Spinal cord (tissue), 10 donors: Measurements from ENCODE around the gene SYT17. TPM values are rescaled to one million over a fixed set of nuclear protein-coding genes. Genes with fewer than 3 reads are reported as not detected.

ENCODE experiments used
- DNase-seq, 6 donors: peaks; one replicate each; pipeline versions ENCODE4 v3.0.0 to v3.0.0-alpha.2; 2013 to 2015; ENCODE audit warnings: low spot score in 6 of 6, low read depth in 4 of 6
- H3K27ac ChIP-seq: one replicate; pipeline ENCODE4 v1.5.1; 2013; ENCODE audit warnings: low read depth, low read length, control low read depth
- H3K27me3 ChIP-seq: one replicate; pipeline ENCODE4 v1.6.1; 2013; ENCODE audit warnings: low read length; ENCODE audit not compliant: control insufficient read depth, insufficient read depth
- H3K36me3 ChIP-seq: one replicate; pipeline ENCODE4 v1.6.1; 2013; ENCODE audit warnings: low read length; ENCODE audit not compliant: control insufficient read depth, insufficient read depth
- H3K4me1 ChIP-seq: one replicate; pipeline ENCODE4 v1.6.1; 2013; ENCODE audit warnings: low read length; ENCODE audit not compliant: control insufficient read depth, insufficient read depth
- H3K4me3 ChIP-seq: one replicate; pipeline ENCODE4 v1.5.1; 2013; ENCODE audit warnings: low read depth, low read length, control low read depth
- H3K9me3 ChIP-seq: one replicate; pipeline ENCODE4 v1.6.1; 2013; ENCODE audit warnings: low read length; ENCODE audit not compliant: control insufficient read depth, insufficient read depth
- WGBS: methylation state at CpG from one replicate; pipeline ENCODE4 v1.1.5; 2013; ENCODE audit warnings: missing lambda C conversion rate; ENCODE audit not compliant: insufficient coverage; 5-methylcytosine and 5-hydroxymethylcytosine counted together
- polyA plus RNA-seq, 2 donors: library from polyadenylated mRNA; unstranded; fragments of 120-200 nt; gene quantifications; one replicate each; pipeline ENCODE4 v1.2.1, GENCODE V29; 2013; ENCODE audit not compliant: insufficient read length in 2 of 2
- total RNA-seq, 2 donors: library from RNA; depleted of rRNA in 1 of 2; stranded (reverse); fragments of 120-200 nt in 1 of 2; fragments of >200 nt in 1 of 2; gene quantifications; one replicate each; pipeline versions ENCODE4 v1.2.3 to v1.2.4, GENCODE V29; 2013 to 2014
- donor health status: healthy.

Gene SYT17
- total and polyA plus RNA-seq, 4 donors = 11.3 to 46.1 (median 24.3) TPM

- no peak for DNase-seq
- Histone ChIP-seq H3K36me3 (no peaks in the 10 kb centered on the region), H3K4me3 (no peak overlapping the region), H3K27ac (no peak overlapping the region), H3K27me3 (no peaks in the 10 kb centered on the region), H3K9me3 (no peaks in the 10 kb centered on the region), H3K4me1 (peaks cover 14% of the 10 kb centered on the region)
- no CpG with 5 or more reads among the region's 2 CpGs for WGBS
Observed at GRCh38 chr16:19295393-19295792, 127.4 kb downstream of the SYT17 start.

- no CpG with 5 or more reads among the region's 1 CpG for WGBS
Observed at GRCh38 chr16:19297454-19297853, 129.4 kb downstream of the SYT17 start.

GRCh38 chr16:19299565-19299964 lies 131.5 kb downstream of the SYT17 start:
- no peaks in the 10 kb centered on the region for H3K27me3 ChIP-seq
- no CpG with 5 or more reads among the region's 2 CpGs for WGBS
- H3K4me1 ChIP-seq = no peaks in the 10 kb centered on the region
- H3K9me3 ChIP-seq = no peaks in the 10 kb centered on the region
- H3K36me3 ChIP-seq = no peaks in the 10 kb centered on the region
- DNase-seq = no peak
- H3K27ac ChIP-seq = no peak overlapping the region
- H3K4me3 ChIP-seq = no peak overlapping the region

More at GRCh38 chr16:19297454-19297853, 129.4 kb downstream of the SYT17 start:
- Histone ChIP-seq H3K4me3 (no peak overlapping the region), H3K36me3 (no peaks in the 10 kb centered on the region), H3K27ac (no peak overlapping the region), H3K9me3 (no peaks in the 10 kb centered on the region), H3K4me1 (no peaks in the 10 kb centered on the region), H3K27me3 (no peaks in the 10 kb centered on the region)
- no peak for DNase-seq

GRCh38 chr16:19301931-19302330 lies 133.9 kb downstream of the SYT17 start:
- H3K4me1 ChIP-seq = no peaks in the 10 kb centered on the region
- no peaks in the 10 kb centered on the region for H3K36me3 ChIP-seq
- no peaks in the 10 kb centered on the region for H3K9me3 ChIP-seq
- H3K27me3 ChIP-seq = no peaks in the 10 kb centered on the region
- DNase-seq = no peak
- no peak overlapping the region for H3K4me3 ChIP-seq
- no peak overlapping the region for H3K27ac ChIP-seq
- WGBS = no CpG with 5 or more reads among the region's 1 CpG

GRCh38 chr16:19304750-19305149 lies 136.7 kb downstream of the SYT17 start:
- no peak overlapping the region for H3K4me3 ChIP-seq
- H3K9me3 ChIP-seq = no peaks in the 10 kb centered on the region
- no peak for DNase-seq
- H3K36me3 ChIP-seq = no peaks in the 10 kb centered on the region
- H3K27ac ChIP-seq = no peak overlapping the region
- WGBS = 18% methylated on average over 2 of the region's 2 CpGs
- no peaks in the 10 kb centered on the region for H3K27me3 ChIP-seq
- H3K4me1 ChIP-seq = no peaks in the 10 kb centered on the region

- H3K27ac ChIP-seq = no peak overlapping the region
- no peaks in the 10 kb centered on the region for H3K36me3 ChIP-seq
- no peak overlapping the region for H3K4me3 ChIP-seq
- H3K4me1 ChIP-seq = no peaks in the 10 kb centered on the region
- no peaks in the 10 kb centered on the region for H3K27me3 ChIP-seq
- whole genome bisulfite sequencing = 92% methylated on average over 2 of the region's 2 CpGs
- no peak for DNase-seq
- H3K9me3 ChIP-seq = no peaks in the 10 kb centered on the region
Observed at GRCh38 chr16:19305443-19305842, 137.4 kb downstream of the SYT17 start.

GRCh38 chr16:19307587-19308241 lies 139.7 kb downstream of the SYT17 start:
- Histone ChIP-seq H3K4me3 (no peak overlapping the region), H3K27ac (no peak overlapping the region), H3K9me3 (no peaks in the 10 kb centered on the region), H3K36me3 (no peaks in the 10 kb centered on the region), H3K27me3 (no peaks in the 10 kb centered on the region), H3K4me1 (no peaks in the 10 kb centered on the region)
- 73% methylated on average over 8 of the region's 8 CpGs for WGBS
- DNase-seq = no peak

- Histone ChIP-seq H3K27me3 (no peaks in the 10 kb centered on the region), H3K36me3 (no peaks in the 10 kb centered on the region), H3K27ac (no peak overlapping the region), H3K9me3 (no peaks in the 10 kb centered on the region), H3K4me3 (no peak overlapping the region), H3K4me1 (no peaks in the 10 kb centered on the region)
- no peak for DNase-seq
- WGBS = no CpG with 5 or more reads among the region's 1 CpG
Observed at GRCh38 chr16:19308392-19308791, 140.4 kb downstream of the SYT17 start.

- no peak overlapping the region for H3K4me3 ChIP-seq
- no peaks in the 10 kb centered on the region for H3K36me3 ChIP-seq
- 85% methylated on average over 3 of the region's 5 CpGs for WGBS
- H3K27ac ChIP-seq = no peak overlapping the region
- no peaks in the 10 kb centered on the region for H3K27me3 ChIP-seq
- H3K4me1 ChIP-seq = no peaks in the 10 kb centered on the region
- H3K9me3 ChIP-seq = no peaks in the 10 kb centered on the region
- DNase-seq = no peak
Observed at GRCh38 chr16:19309178-19309577, 141.1 kb downstream of the SYT17 start.

- WGBS = 81% methylated on average over 2 of the region's 2 CpGs
- no peaks in the 10 kb centered on the region for H3K4me1 ChIP-seq
Observed at GRCh38 chr16:19314718-19315425, 146.8 kb downstream of the SYT17 start.

More at GRCh38 chr16:19314718-19315425, 146.8 kb downstream of the SYT17 start:
- no peak overlapping the region for H3K27ac ChIP-seq
- no peak for DNase-seq
- no peak overlapping the region for H3K4me3 ChIP-seq
- H3K9me3 ChIP-seq = no peaks in the 10 kb centered on the region
- no peaks in the 10 kb centered on the region for H3K27me3 ChIP-seq
- H3K36me3 ChIP-seq = no peaks in the 10 kb centered on the region
